ENCODE results near the gene MTMR6.
"Not testable (repeated sequence)": the region's sequence is repeated elsewhere in the genome, so short reads cannot be mapped to it uniquely, and the experiment has no call there.

Gene MTMR6

DNA sequence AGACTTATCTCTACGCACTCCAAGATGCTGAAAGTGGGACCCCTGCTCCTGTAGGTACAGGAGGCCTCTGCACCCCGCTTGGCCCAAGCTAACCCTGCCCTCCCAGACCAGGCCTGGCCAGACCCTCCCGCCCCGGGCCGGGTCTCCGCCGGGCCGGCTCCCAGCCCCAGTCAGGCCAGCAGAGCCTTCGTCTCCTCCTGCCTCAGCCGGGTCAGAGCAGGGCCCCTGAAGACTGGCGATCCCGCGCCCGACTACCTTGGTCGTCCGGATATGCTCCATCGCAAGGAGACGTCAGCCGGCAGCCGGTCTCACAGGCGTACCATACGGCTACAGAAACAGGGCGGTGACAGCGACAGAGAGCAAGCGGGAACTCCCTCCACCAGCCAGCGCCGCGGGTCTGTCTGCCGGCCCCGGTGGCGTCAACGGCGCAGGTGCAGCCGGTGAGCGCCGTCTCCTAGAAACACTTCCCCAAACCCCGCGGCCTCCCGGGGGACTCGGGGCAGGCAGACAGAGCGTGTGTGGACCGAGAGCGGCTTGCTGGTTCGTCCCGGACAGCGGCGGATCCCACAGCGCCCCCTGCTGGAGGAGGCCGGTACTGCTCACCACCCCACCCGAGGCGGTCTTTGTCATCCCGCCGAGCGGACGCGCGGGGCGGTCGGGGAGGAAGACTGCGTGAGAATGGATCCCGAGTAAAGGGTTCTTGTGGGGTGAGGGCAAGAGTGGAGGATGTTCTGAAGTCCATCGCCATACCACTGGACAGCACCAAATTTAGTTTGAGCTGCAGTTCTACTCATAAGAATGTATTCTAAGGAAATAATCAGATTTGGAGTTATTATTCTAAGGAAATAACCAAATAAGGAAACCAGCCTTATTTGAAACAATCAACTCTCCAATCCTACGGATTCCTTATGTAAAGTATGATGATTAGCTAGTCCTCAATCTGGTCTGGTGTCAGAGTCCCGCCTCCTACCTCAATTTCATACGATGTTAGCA lies at the start of gene MTMR6:
MTMR6 (minus strand) TSS at position 520 of the 993 bp plus-strand sequence; CDS start at position 279, 241 bp downstream.
- Mint-ChIP-seq H3K9me3 (no peaks in the 10 kb centered on the region), H3K4me1 (ENCODE audit: low read depth) (peaks cover 40% of the 10 kb centered on the region), H3K27ac (peak within 1 kb of the TSS; percentile 95), H3K36me3 (ENCODE audit: low read depth) (peaks cover 8% of the 10 kb centered on the region), H3K4me3 (peak within 1 kb of the TSS; percentile 92), H3K27me3 (ENCODE audit: low read depth) (peaks cover 24% of the 10 kb centered on the region)

DNA sequence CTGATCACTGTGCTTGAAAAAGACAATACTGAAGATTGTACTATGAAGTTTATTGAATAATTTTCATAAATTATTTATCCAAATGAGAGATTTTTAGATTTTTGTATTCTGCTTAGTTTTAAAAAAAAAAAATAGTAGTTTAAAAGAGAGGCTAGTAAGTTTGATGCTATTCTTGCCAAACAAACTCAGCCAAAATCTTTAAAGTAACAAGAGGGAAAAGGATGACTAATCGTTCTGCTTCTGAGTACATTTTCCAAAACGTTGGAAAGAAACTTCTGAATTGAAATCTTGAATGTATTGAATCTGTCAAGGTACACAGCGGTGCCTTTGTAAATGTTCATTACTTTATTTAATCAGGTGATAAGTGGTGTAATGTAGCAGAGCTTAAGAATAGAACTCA lies 48.6 kb upstream of the MTMR6 start:
- H3K36me3 Mint-ChIP-seq (ENCODE audit: low read depth) = peaks cover 29% of the 10 kb centered on the region
- H3K4me1 Mint-ChIP-seq (ENCODE audit: low read depth) = peaks cover 7% of the 10 kb centered on the region
- no peak overlapping the region for H3K27ac Mint-ChIP-seq
- no peaks in the 10 kb centered on the region for H3K27me3 Mint-ChIP-seq (ENCODE audit: low read depth)
- H3K9me3 Mint-ChIP-seq = no peaks in the 10 kb centered on the region
- H3K4me3 Mint-ChIP-seq = no peak overlapping the region

DNA sequence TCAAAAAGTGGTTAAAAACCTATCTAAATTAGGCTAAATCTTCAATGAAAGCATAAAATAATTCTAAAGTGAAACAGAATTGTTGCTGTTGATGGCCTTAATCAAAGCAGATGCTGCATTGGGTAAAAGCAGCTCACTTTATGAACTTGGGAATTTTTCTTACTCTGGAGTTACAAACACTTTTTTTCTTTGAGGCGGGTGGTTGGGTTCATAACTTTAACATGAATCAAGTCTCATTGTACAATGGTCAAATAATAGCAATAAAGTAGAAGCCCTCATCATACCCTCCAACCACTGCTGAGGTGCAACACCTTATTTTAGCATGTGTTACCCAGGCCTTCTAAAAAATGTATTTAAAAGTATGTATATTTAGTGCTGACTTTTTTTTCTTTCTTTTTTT lies 43.3 kb upstream of the MTMR6 start:
- no peak overlapping the region for H3K4me3 Mint-ChIP-seq
- H3K27ac Mint-ChIP-seq = no peak overlapping the region
- no peaks in the 10 kb centered on the region for H3K9me3 Mint-ChIP-seq
- peaks cover 10% of the 10 kb centered on the region for H3K4me1 Mint-ChIP-seq (ENCODE audit: low read depth)
- H3K36me3 Mint-ChIP-seq (ENCODE audit: low read depth) = peaks cover 35% of the 10 kb centered on the region
- H3K27me3 Mint-ChIP-seq (ENCODE audit: low read depth) = no peaks in the 10 kb centered on the region

DNA sequence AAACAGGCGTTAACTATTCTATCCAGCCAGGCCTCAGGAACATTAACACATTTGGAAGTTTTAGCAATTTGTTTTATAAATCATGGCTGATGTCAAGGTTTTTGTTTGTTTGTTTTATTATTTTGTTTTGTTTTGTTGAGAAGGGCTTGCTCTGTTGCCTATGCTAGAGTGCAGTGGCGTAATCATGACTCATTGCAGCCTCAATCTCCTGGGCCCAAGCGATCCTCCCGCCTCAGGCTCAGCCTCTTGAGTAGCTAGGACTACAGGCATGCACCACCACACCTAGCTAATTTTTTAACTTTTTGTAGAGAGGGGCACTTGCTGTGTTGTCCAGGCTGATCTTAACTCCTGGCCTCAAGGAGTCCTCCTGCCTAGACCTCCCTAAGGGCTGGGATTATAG lies 42.4 kb upstream of the MTMR6 start:
- H3K4me1 Mint-ChIP-seq (ENCODE audit: low read depth) = peaks cover 10% of the 10 kb centered on the region
- H3K4me3 Mint-ChIP-seq = no peak overlapping the region
- H3K36me3 Mint-ChIP-seq (ENCODE audit: low read depth) = peaks cover 35% of the 10 kb centered on the region
- H3K9me3 Mint-ChIP-seq = no peaks in the 10 kb centered on the region
- no peak overlapping the region for H3K27ac Mint-ChIP-seq
- no peaks in the 10 kb centered on the region for H3K27me3 Mint-ChIP-seq (ENCODE audit: low read depth)

DNA sequence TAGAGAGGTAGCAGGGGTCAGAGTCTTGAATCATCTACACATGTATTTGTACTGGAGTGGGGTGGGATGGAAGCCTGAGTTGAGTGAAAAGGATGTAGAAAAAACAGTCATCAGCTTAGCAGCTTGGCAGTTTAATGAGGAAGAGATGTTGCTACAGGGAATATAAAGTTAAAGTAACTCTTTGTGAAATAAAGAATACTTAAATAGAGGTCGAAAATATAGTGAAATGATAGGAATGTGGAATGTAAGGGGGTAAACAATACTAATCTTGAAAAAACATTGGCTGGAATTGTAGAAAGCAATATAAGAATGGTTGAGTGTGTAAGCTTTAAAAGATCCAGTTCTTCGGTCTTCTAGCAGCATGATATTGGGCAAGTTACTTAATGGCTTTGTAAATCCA lies 36.8 kb upstream of the MTMR6 start:
- no peaks in the 10 kb centered on the region for H3K9me3 Mint-ChIP-seq
- H3K27ac Mint-ChIP-seq = no peak overlapping the region
- H3K27me3 Mint-ChIP-seq (ENCODE audit: low read depth) = no peaks in the 10 kb centered on the region
- H3K36me3 Mint-ChIP-seq (ENCODE audit: low read depth) = peaks cover 20% of the 10 kb centered on the region
- no peak overlapping the region for H3K4me3 Mint-ChIP-seq
- peaks cover under 1% of the 10 kb centered on the region for H3K4me1 Mint-ChIP-seq (ENCODE audit: low read depth)

DNA sequence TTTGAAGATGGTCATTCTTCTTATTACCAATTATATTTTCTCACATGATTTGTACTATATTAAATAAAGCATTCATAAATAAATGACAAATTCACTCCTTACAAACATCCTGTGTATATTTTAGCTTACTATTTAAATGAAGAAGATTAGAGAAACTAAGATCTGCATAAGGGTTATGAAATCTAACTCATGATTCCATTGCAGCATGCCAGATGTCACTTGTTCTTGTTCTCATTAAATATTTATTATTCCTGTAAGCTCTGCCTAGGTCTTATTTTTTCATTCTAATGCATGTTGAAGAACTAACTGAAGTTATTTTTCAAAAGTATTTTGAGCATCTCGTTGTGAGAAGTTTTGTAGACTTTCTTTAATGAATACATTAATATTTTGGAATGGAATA lies 32.5 kb upstream of the MTMR6 start:
- no peaks in the 10 kb centered on the region for H3K9me3 Mint-ChIP-seq
- H3K27me3 Mint-ChIP-seq (ENCODE audit: low read depth) = no peaks in the 10 kb centered on the region
- H3K36me3 Mint-ChIP-seq (ENCODE audit: low read depth) = peaks cover 31% of the 10 kb centered on the region
- H3K27ac Mint-ChIP-seq = no peak overlapping the region
- peaks cover 6% of the 10 kb centered on the region for H3K4me1 Mint-ChIP-seq (ENCODE audit: low read depth)
- no peak overlapping the region for H3K4me3 Mint-ChIP-seq

DNA sequence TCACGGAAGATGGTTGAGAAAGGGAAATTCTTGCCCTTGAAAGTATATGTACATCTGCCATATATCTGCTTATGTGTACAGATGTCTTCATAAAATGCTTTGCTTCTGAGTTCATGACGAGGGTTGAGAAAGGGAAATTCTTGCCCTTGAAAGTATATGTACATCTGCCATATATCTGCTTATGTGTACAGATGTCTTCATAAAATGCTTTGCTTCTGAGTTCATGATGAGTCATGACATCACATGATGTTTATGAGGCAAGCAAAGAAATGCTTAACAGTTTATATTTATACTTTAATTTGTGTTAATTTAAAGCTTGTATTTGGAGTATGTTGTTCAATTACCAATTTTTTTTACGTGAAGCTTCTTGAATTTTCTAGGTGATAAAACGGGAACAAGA lies 31.7 kb upstream of the MTMR6 start:
- H3K36me3 Mint-ChIP-seq (ENCODE audit: low read depth) = peaks cover 30% of the 10 kb centered on the region
- not testable (repeated sequence) for H3K9me3 Mint-ChIP-seq; H3K27ac Mint-ChIP-seq; H3K4me1 Mint-ChIP-seq (ENCODE audit: low read depth); H3K27me3 Mint-ChIP-seq (ENCODE audit: low read depth); H3K4me3 Mint-ChIP-seq

DNA sequence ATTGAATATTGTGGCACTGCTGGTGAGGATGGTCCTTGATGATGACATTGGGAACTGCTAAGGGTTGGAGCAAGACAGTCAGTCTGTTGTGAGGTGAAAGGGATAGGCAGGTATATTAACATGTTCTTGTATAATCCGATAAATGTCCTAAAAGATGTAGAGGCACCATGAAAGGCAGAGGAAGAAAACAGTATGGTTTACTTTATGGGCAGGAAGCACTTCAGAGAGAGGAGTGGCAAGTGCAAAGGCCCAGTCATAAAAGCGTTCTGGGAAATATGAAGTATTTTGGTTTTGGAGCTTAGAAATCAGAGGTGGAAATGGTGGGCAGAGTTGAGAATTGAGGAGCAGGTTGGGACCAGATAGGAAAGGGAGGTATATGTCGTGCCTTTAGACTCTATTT lies 23.6 kb upstream of the MTMR6 start:
- Mint-ChIP-seq H3K36me3 (ENCODE audit: low read depth) (peaks cover 44% of the 10 kb centered on the region), H3K9me3 (no peaks in the 10 kb centered on the region), H3K4me3 (no peak overlapping the region), H3K27me3 (ENCODE audit: low read depth) (no peaks in the 10 kb centered on the region), H3K4me1 (ENCODE audit: low read depth) (peaks cover 22% of the 10 kb centered on the region), H3K27ac (no peak overlapping the region)

DNA sequence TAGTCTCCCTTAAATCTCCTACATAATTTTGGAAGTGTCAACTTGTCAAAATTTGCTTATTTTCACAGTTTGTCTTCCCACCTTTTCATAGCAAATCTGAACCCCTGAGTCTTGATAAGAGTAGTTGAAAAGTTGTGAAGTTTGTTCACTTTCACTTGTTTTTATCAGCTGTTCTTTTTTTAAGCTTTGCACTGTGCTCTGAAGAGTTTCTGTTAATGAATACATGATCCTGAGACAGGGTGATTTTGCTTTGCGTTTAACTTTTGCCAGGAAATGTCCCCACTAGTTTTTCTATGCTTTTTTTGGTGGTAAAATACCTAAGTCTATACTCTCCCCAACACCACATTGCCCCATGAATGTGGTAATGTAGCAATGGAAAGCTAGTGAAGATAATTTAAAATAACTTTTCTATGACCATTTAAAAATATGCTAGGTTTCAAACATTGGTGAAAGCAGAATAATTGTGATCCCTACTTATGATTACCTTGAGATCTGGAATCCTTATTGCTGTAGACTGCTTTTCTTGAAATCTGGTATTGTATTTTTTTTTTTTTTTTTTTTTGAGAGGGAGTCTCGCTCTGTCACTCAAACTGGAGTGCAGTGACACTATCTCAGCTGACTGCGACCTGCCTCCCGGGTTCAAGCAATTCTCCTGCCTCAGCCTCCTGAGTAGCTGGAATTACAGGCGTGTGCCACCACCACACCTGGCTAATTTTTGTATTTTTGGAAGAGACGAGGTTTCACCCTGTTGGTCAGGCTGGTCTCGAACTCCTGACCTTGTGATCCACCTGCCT lies 19.6 kb upstream of the MTMR6 start:
- no peak overlapping the region for H3K27ac Mint-ChIP-seq
- H3K4me3 Mint-ChIP-seq = peak overlapping the region; percentile 21
- H3K27me3 Mint-ChIP-seq (ENCODE audit: low read depth) = no peaks in the 10 kb centered on the region
- H3K9me3 Mint-ChIP-seq = no peaks in the 10 kb centered on the region
- peaks cover 43% of the 10 kb centered on the region for H3K4me1 Mint-ChIP-seq (ENCODE audit: low read depth)
- H3K36me3 Mint-ChIP-seq (ENCODE audit: low read depth) = peaks cover 49% of the 10 kb centered on the region

DNA sequence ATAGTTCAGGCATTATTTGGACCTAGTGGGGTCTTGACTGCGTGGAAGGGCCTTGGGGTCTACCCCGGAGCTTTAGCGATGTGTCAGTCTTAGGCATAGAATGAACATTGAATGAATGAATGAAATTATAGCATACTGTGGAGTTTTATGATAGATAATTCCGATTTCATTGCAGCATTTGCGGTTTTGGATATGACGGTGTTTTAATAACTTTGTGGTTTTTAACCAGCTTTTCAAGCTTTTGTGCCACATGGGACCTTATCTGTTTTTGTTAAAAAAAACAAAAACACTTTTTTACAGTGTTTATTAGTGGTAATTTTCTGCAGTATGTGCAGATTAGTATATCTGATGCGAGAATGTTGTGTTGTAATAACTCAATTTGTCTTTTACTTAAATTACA lies 14.8 kb upstream of the MTMR6 start:
- Mint-ChIP-seq H3K27me3 (ENCODE audit: low read depth) (peaks cover 14% of the 10 kb centered on the region), H3K4me1 (ENCODE audit: low read depth) (peaks cover 36% of the 10 kb centered on the region), H3K9me3 (no peaks in the 10 kb centered on the region), H3K27ac (peak overlapping the region; percentile 94), H3K4me3 (peak overlapping the region; percentile 94), H3K36me3 (ENCODE audit: low read depth) (peaks cover 29% of the 10 kb centered on the region)

DNA sequence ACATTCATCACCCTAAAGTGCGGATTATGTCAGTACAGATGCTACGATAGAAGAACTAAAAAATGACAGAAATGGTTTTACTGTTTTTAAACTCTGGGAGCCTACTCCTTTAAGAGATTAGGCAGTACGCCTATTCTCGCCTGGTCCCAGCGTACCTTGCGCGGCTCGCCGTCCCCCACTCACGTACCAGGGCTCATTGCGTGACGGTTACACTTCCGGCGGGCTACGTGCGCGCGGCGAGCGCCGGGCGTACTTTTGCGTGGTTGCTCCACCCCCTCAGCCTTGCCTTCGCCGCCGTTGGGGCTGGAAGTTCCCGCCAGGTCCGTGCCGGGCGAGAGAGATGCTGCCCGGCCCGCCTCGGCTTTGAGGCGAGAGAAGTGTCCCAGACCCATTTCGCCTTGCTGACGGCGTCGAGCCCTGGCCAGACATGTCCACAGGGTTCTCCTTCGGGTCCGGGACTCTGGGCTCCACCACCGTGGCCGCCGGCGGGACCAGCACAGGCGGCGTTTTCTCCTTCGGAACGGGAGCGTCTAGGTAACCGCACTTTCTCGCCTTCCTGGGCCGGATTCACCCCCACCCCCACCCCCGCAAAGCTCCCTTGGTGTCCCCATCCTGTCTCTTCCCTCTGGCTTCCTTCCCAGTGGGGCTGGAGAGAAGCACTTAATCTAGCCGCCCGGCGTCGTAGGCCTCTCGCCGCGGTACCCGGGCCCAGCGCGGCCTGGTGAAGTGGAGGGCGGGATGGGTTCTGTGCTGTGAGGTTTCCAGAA lies 14.2 kb upstream of the MTMR6 start, which contains the start of gene NUP58:
NUP58 (plus strand) TSS at position 279 of the 767 bp plus-strand sequence; CDS start at position 428, 149 bp downstream.
- peak within 1 kb of the TSS; percentile 94 for H3K27ac Mint-ChIP-seq
- H3K4me3 Mint-ChIP-seq = peak within 1 kb of the TSS; percentile 94
- H3K36me3 Mint-ChIP-seq (ENCODE audit: low read depth) = peaks cover 26% of the 10 kb centered on the region
- peaks cover 32% of the 10 kb centered on the region for H3K4me1 Mint-ChIP-seq (ENCODE audit: low read depth)
- H3K9me3 Mint-ChIP-seq = no peaks in the 10 kb centered on the region
- peaks cover 20% of the 10 kb centered on the region for H3K27me3 Mint-ChIP-seq (ENCODE audit: low read depth)

DNA sequence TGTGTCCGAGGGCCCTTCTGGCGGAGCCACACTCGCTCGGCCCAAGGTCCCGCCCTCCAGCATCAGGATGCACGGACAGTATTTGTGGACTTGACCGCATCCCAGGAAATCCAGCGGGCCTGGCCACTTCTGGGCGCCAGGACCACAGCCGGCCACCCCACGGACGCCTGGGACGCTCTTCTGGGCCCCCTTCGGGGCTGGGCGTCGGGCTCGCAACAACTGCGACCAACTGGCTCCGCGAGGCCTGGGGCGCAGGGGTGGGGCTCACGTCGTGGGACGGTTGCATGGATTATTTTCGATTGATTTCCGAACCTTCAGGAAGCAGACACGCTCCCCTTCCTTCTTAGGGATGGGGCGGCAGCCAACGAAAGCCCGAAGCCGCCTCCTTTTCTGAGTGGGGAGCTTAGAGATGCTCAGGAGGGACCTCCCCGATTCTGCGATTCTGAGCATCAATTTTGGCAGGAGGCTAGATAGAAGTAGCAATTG lies 13.6 kb upstream of the MTMR6 start:
- no peaks in the 10 kb centered on the region for H3K9me3 Mint-ChIP-seq
- peak overlapping the region; percentile 94 for H3K27ac Mint-ChIP-seq

DNA sequence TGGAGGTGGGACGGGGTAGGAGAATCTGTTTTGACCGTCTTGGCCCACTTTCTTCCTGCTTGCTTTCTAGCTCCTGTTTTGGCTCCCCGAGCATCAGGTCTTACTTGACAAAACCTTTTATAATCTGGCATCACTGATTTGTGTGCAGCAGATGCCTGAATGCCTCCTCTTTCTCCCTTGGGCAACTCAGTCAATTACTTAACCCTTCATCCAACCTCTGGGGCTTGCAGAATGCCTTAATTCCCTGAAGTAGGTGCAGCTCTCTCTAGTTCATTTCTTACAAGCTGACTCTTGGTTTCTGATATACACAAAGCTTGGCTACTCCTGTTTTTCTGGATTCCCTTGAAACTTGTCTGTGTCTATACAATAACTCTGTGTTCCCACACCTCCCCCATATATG lies 8.4 kb upstream of the MTMR6 start:
- no peaks in the 10 kb centered on the region for H3K9me3 Mint-ChIP-seq
- H3K27me3 Mint-ChIP-seq (ENCODE audit: low read depth) = peaks cover 39% of the 10 kb centered on the region
- H3K27ac Mint-ChIP-seq = no peak overlapping the region
- H3K36me3 Mint-ChIP-seq (ENCODE audit: low read depth) = peaks cover 5% of the 10 kb centered on the region
- H3K4me1 Mint-ChIP-seq (ENCODE audit: low read depth) = peaks cover 7% of the 10 kb centered on the region
- no peak overlapping the region for H3K4me3 Mint-ChIP-seq

More for the DNA sequence above, 13.6 kb upstream of the MTMR6 start:
- Mint-ChIP-seq H3K4me3 (peak overlapping the region; percentile 94), H3K36me3 (ENCODE audit: low read depth) (peaks cover 26% of the 10 kb centered on the region), H3K4me1 (ENCODE audit: low read depth) (peaks cover 30% of the 10 kb centered on the region), H3K27me3 (ENCODE audit: low read depth) (peaks cover 24% of the 10 kb centered on the region)

DNA sequence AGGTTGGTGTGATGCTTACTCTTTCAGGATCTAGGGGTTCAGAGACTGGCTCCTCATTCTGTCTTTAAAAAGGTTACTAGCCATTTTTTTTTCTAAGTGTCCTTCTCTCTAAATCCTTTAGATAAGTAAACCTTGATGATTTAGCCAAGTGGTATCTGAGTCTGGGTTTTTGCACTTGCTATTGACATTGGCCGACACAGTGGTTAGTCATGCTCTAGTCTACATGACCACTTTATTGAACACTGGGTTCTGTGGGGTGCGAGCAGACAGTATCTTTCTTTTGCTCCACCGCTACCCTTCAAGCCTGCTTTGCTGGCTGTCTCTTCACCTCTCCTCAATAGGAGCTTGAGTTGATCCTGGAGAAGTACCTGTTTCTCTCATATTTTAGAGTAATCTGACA lies 7.9 kb upstream of the MTMR6 start:
- Mint-ChIP-seq H3K36me3 (ENCODE audit: low read depth) (peaks cover 3% of the 10 kb centered on the region), H3K4me3 (no peak overlapping the region), H3K9me3 (no peaks in the 10 kb centered on the region), H3K27ac (no peak overlapping the region), H3K27me3 (ENCODE audit: low read depth) (peaks cover 42% of the 10 kb centered on the region), H3K4me1 (ENCODE audit: low read depth) (peaks cover 4% of the 10 kb centered on the region)
